CD4-positive, alpha-beta T cell treated with Interleukin-15 for 4 hours (primary cell): ENCODE results near the gene FAS.

Experiments
- DNase-seq: peaks from one replicate; pipeline ENCODE4 v3.0.0-alpha.2; 2020; ENCODE audit warnings: low spot score

The FAS gene

GRCh38 chr10:89037096-89037495 lies 46.5 kb downstream of the FAS start:
- no peak for DNase-seq

- DNase-seq: no peak
Measured at GRCh38 chr10:89042562-89042961, 52.0 kb downstream of the FAS start.

- no peak for DNase-seq
Measured at GRCh38 chr10:89043052-89043451, 52.5 kb downstream of the FAS start.

GRCh38 chr10:89047397-89047796 lies 56.8 kb downstream of the FAS start:
- no peak for DNase-seq

- DNase-seq: no peak
Measured at GRCh38 chr10:89051593-89051992, 61.0 kb downstream of the FAS start.

- DNase-seq: no peak
Measured at GRCh38 chr10:89053555-89053954, 63.0 kb downstream of the FAS start.

GRCh38 chr10:89055159-89055558 lies 64.6 kb downstream of the FAS start:
- DNase-seq: no peak

GRCh38 chr10:89062861-89063260 lies 72.3 kb downstream of the FAS start:
- no peak for DNase-seq

GRCh38 chr10:89063465-89063864 lies 72.9 kb downstream of the FAS start:
- no peak for DNase-seq

- DNase-seq: no peak
Measured at GRCh38 chr10:89064748-89065147, 74.2 kb downstream of the FAS start.
